Left renal pelvis (tissue), 4 donors: Measurements from ENCODE around the gene FFAR1. TPM values are rescaled to one million over a fixed set of nuclear protein-coding genes. Genes with fewer than 3 reads are reported as not detected.

ENCODE experiments used
- DNase-seq, 4 donors: peaks; one replicate each; pipeline ENCODE4 v3.0.0-alpha.2; 2013; ENCODE audit warnings: low read depth in 4 of 4, low spot score in 3 of 4
- polyA plus RNA-seq, 4 donors: library from polyadenylated mRNA; unstranded; fragments of 120-200 nt; gene quantifications; one replicate each; pipeline ENCODE4 v1.2.1, GENCODE V29; 2013; ENCODE audit not compliant: insufficient read length in 4 of 4

Gene FFAR1
- polyA plus RNA-seq, 4 donors = 0.29 to 0.61 (median 0.41) TPM

DNA sequence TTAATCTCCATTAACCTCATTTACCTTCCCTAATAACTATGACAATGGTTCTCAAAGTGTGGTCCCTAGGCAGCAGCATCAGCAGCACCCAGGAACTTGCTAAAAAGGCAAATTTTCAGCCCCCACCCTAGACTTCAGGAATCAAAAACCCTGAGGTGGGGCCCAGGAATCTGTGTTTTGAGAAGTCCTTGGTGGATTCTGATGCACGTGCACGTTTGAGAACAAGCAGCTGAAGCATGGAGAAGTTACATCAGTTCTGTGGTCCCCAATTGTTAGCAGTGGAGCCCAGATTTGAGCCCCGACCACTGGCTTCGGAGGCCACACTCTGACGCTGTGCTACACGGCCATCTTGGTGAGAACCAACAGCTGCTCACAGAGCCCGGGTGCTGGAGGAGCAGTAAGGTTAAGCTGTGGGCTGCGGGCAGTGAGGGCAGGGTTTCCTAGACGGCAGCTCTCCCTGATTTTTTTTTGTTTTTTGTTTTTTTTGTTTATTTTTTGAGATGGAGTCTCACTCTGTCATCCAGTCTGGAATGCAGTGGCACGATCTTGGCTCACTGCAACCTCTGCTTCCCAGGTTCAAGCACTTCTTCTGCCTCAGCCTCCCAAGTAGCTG, 32.7 kb upstream of the FFAR1 start:
- no peak for DNase-seq

DNA sequence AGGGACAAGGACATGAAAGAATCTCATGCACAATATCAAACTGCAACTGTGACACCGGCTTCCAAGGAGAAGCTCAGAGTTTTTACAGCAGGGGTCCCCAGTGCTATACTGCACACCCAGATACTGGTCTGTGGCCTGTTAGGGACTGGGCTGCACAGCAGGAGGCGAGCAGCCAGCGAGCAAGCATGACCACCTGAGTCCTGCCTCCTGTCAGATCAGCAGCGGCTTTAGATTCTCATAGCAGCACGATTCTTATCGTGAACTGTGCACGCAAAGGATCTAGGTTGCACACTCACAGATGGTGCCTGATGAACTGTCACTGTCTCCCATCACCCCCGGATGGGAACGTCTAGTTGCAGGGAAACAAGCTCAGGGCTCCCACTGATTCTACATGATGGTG, 31.8 kb upstream of the FFAR1 start:
- DNase-seq = no peak

DNA sequence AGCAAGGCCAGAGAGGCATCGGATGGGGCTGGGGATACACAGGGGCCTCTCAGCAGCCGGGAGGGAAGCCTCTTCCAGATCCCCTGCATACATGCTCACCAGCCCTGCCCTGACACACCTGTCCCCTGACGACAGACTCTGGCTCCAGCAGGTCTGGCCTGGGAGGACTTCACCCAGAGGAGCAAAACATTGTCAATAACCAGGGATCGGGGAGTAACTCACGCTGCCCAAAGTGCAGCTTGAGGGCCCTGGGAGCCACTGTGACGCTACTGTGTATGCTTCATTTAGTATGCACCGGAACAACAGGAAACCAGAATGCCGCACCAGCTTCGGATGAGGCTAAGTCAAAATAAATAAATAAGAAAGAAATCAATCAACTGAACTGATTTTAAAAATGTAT, 31.1 kb upstream of the FFAR1 start:
- no peak for DNase-seq

DNA sequence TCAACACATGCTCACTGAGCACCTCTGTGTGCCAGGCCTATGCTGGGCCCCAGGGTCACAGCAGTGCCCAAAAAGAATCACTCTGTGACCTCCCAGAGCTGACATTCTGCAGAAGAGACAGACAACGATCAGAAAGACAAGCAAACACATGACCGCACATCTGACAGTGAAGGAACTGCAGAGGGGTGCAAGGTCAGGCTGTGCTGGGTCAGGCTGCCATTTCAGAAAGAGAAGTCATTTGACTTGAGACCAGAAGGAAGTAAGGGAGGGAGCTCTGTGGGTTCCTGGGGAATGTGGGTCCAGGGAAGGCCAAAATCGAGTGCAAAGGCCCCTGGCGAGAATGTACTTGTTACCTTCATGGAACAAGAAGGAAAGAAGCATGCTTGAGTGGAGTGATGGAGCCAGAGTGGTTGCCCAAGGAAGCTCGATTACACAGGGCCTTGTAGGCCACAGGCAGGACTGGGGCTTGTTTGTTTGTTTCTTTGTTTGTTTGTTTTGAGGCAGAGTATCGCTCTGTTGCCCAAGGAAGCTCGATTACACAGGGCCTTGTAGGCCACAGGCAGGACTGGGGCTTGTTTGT, 30.1 kb upstream of the FFAR1 start:
- no peak for DNase-seq

DNA sequence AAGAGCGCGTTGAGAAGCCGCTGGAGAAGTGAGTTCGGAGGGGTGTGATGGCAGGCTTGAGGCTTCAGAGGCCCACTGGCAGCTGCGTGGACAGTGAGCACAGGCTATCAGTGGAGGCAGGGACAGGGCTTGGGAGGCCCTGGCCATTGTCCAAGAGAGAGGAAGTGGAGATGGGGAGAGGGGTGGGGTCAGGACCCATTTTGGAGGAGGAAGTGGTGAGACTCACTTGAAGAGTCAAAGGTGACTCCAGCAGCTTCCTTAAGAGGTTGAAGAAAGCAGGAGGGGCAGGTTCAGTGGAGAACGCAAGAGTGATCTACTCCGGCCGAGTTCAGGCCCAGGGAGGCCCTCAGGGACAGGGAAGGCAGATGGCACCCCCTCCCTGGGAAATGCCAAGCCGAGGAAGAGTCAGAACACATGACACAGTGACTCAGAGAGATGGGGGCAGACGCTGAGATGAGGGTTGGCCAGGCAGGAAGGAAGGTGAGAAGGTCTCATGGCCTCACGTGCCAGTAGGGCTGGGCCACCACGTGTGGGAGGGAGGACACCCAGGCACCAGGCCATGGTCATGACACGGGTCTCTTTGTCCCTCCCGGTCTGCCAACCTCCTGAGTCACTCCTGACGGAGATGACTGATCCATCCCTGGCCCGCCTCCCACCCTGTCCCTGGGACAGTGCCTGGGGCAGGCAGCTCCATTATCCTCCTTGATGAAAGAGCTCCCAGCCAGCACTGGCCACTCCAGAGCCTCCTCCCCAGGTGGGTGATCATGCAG, 28.8 kb upstream of the FFAR1 start:
- no peak for DNase-seq

DNA sequence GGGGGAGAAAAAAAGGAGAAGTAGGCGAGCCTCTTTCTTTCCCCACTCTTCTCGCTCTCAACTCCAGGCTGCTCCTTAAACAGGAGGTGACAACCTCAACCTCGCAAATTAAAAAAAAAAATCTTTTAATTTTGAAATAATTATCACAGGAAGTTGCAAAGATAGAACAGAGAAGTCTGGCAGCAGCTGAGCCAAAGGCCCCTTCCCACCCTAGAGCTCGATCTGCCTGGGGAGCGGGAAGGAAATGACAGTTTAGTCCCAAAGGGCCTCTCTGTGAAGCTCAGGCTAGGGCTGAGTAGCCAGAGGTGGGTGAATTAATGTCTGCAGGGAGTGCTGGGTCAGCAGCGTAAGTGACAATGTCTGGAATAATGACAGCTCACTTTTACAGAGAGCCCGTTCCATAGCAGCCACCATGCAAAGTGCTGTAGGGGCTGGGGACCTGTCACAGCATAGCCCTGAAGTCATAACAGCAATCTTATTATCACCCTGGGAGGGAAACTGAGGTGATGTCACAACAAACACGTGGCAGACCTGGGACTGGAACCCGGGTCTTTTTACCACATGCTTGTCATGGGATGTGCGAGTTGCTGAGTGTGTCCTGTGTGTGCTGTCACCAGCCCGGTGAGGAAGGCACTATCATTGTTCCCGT, 27.5 kb upstream of the FFAR1 start:
- DNase-seq = no peak

DNA sequence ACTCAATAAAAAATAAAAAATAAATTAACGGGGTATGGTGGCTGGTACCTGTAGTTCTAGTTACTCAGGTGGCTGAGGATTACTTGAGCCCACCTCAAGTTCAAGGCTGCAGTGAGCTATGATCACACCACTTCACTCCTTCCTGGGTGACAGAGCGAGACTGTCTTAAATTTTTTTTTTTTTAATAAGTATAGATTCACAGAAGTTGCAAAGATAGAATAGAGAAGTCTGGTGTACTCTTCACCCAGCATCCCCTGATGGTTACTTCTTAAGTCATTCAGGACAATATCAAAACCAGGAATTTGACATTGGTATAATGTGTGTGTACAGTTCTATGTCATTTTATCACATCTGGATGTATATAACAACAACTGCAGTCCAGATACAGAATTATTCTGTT, 26.4 kb upstream of the FFAR1 start:
- no peak for DNase-seq

DNA sequence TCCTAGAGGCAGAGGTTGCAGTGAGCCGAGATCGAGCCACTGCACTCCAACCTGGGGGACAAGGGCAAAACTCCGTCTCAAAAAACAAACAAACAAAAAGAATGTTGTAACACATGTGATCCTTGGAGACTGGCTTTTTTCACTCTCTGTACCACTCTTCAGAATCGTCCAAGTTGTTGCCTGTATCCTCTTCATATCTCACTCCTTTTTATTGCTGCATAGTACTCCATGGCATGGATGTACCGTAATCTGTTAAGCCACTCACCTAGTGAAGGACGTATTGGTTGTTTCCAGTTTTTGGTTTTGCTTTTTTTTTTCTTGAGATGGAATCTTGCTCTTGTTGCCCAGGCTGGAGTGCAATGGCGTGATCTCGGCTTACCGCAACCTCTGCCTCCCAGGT, 25.7 kb upstream of the FFAR1 start:
- DNase-seq = no peak

DNA sequence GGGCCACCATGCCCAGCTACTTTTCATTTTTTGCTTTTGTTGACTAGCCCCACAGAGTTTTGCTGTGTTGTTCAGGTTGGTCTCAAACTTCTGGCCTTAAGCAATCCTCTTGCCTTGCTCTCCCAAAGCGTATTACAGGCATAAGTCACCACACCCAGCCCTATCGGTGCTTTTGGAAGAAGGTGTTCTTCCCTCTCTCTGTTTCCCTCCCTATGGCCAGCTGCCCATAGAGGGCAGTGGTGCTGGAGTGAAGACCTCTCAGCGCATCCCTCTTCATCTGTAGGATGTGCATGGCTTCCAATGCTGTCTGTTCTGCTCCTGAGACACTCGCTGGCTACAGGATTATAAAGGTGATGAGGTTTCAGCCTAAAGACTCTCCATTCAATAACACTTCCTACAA, 20.1 kb upstream of the FFAR1 start:
- no peak for DNase-seq

DNA sequence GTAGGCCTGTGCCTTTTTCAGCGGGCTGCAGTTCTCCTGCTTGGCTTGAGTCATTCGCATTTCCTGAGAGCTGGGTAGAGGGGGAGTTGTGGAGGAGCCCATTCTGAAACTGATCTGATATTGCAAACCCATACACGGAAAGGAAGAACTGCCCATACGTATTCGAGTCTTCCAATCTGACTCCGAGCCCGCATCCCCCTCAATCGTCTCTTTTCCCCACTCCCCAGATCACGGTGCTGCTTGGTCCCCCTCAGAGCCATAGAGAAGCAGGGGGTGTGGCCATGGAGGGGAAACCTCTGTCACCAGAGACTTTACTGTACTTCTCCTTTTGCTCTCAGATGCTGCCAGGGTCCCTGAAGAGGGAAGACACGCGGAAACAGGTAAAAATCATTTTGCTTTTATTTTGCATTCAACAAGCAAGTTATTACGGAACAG, 18.8 kb upstream of the FFAR1 start, which contains the start of gene CD22:
TSS of gene CD22 (plus strand) at position 337 of the 435 bp plus-strand sequence. CDS start 2,854 bp downstream, outside the sequence.
- DNase-seq = no peak

DNA sequence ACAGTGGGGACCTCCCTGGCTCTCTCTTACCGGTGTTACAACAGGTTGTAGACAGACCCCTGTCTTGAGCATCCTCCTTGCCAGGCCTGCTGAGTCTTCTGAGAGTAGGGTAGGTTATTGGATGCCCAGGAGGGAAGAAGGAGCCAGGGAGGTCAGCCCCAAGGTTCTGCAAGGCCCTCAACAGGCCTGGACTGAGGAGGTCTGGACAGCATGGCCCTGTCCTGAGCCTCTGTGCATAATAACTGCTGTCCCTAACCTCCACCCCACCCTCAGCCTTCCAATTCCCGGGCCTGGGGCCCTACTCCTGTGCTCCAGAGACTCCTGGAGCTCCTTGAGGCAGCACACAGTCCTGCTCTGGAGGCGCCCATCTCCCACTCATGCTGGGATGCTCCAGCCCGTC, 18.4 kb upstream of the FFAR1 start:
- DNase-seq = no peak

DNA sequence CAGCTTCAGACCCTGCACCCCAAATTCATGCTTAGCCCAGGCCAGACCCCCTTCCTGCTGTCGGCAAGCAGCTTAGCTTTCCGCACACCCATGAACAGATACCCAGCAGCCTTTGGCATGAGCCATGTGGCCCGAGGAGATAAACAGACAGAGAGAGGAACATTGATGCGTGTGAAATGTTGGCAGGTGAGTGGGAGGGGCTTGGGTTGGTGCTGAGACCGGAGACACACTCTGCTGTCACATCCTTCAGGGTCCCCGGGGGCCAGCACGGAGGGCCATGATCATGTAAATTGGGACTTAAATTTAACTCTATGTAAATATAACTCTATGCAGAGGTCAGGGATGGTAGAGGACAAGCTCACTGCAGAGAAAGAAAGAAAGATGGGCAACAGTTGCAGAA, 17.2 kb upstream of the FFAR1 start:
- DNase-seq = no peak

DNA sequence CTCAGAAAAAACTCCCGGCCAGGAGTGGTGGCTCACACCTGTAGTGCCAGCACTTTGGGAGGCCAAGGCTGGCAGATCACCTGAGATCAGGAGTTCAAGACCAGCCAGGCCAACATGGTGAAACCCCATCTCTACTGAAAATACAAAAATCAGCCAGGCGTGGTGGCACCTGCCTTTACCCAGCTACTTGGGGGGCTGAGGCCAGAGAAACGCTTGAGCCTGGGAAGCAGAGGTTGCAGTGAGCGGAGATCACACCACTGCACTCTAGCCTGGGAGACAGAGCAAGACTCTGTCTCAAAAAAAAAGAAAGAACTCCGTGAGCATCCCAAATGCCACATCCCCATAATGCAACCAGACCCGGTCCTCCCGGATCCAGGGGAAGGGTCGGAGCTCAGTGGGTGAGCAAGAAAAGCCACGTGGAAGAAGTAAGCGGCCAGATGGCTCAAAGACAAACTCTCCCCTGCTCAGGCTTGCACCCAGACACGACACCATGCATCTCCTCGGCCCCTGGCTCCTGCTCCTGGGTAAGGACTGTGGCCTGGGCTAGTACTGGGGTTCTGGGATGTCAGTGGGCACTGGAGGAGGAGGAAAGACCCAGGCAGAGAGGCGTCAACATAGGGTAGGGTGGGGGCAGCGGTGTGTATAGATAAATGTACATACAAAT, 16.0 kb upstream of the FFAR1 start:
- DNase-seq = no peak

DNA sequence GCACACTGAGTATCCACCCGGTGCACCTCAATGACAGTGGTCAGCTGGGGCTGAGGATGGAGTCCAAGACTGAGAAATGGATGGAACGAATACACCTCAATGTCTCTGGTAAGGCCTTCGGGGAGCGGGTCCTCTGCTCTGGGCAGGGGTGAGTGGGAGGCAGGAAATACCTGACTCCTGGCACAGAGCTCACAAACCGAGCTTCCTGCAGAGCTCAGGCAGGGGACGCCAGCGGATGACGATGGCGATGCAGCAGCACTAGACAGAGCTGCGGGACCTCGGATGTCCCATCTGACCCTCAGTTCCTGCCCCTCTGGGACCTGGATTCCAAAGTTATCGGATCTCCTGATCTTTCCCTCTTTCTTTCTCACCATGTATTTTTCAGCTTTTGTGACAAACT, 14.9 kb upstream of the FFAR1 start:
- no peak for DNase-seq

DNA sequence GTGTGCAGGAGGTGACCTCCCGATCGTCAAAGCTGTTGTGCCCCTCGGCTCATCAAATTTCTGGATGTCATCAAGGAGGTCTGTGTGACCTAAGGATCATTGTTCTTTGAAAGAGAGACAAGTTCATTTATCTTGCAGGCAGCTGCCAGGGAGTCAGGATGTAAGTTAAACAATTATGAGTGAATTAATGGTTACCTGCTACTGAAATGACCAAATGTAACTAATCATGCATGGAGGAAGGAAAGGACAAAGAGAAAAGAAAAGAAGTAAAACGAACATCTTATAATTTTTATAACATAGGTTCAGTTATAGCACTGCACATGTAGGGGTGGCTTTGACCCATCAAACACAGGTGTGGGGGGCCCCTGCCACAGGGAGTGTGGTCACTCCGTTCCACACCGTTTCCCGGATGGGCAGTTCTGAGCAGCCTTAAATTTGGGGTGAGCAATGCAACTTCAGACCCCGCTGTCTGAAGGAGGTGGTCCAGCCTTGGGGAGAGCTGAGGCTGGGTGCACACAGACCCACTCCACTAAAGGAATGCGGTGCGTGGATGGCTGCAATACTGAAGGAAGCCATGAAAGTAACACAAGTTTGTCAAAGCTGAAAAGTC, 13.5 kb upstream of the FFAR1 start:
- no peak for DNase-seq

DNA sequence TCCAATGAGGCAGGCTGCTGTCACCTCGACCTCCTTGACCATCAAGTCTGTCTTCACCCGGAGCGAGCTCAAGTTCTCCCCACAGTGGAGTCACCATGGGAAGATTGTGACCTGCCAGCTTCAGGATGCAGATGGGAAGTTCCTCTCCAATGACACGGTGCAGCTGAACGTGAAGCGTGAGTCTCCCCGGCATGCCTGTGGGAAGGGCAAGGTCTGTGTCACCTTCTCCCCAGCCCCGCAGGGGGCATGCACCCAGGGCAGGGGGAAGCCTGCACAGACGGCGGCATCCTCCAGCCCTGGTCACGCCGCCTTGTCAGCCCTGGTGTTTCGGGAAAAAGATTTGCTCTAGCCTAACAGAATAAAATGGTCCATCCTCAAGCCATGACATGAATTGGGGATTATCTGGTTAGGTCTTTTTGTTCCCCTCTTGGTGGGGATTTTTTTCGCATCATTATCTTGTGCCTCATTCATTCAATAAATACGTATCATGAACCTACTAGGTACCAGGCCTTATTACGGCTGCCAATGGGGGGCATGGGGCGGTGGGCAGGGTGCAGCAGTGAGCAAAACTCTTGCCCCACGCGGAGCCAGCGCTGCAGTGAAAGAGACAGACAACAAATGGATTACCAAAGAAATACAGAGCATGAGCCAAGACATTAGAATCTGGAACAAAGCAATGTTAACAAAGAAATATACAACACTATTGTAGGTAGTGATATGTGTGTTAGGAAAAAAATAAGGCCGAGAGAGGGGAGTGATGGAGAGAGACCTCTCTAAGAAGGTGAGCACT, 11.3 kb upstream of the FFAR1 start:
- DNase-seq = no peak

DNA sequence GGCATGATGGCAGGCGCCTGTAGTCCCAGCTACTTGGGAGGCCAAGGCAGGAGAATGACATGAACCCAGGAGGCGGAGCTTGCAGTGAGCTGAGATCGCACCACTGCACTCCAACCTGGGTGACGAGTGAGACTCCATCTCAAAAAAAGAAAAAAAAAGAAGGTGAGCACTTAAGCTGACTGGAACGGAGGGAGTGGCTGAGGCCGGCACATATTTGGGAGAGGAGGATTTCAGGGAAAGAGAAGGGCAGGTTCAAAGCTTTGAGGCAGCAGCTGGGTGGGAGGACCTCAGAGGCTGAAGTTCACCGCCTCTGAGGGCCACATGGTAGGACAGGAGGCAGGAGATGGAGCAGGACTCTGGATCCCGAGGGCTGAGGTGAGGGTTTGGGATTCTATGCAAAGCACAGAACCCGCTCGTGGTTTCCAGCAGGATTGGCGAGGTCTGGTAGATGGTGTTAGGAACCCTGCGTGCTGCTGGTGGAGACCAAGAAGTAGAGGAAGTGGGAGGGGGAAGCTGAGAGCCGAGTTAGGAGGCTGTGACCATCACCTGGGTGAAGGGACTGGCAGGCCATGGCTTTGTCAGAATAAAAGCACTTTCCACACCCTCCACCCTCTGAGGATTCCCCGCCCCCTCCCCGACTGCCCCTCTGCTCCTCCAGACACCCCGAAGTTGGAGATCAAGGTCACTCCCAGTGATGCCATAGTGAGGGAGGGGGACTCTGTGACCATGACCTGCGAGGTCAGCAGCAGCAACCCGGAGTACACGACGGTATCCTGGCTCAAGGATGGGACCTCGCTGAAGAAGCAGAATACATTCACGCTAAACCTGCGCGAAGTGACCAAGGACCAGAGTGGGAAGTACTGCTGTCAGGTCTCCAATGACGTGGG, 10.4 kb upstream of the FFAR1 start:
- no peak for DNase-seq

DNA sequence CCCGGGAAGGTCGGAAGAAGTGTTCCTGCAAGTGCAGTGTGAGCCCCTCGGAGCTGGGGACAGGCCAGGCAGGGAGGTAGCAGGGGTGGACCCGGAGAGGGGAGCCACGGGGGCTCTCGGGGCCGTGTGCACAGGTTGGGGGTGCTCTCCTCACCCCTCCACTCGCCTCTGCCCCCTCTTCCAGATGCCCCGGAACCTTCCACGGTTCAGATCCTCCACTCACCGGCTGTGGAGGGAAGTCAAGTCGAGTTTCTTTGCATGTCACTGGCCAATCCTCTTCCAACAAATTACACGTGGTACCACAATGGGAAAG, 9.8 kb upstream of the FFAR1 start:
- DNase-seq = no peak

DNA sequence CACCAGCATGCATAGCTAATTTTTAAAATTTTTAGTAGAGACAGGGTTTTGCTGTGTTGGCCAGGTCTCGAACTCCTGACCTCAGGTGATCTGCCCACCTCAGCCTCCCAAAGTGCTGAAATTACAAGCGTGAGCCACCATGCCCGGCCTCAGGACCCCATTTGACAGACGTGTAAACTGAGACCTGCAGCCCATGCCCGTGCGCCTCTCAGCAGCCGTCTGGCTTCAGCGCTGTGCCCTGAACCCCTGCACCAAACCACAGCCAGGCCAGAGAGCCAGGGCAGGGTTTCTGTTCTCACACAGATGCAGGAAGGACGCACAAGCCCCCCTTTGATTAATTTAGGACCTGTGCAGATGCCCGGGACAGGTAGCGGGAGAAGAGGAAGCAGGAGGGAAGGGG, 7.3 kb upstream of the FFAR1 start:
- DNase-seq = no peak
